Stimulated activated naive CD8-positive, alpha-beta T cell treated with anti-CD3 and anti-CD28 coated beads, Interleukin-15, Interleukin-2, amounts not matched to agents 100 ng/mL and 50 ng/mL, for 24 hours (primary cell): Measurements from ENCODE around the gene IL1RAPL2.
"Not testable (repeated sequence)": the region's sequence is repeated elsewhere in the genome, so short reads cannot be mapped to it uniquely, and the experiment has no call there.

Experiments used
- H3K27ac Mint-ChIP-seq: one replicate; pipeline ENCODE4 v1.8.0; 2021; ENCODE audit warnings: mild to moderate bottlenecking, mixed read lengths
- H3K27me3 Mint-ChIP-seq: one replicate; pipeline ENCODE4 v1.8.0; 2021; ENCODE audit warnings: mixed read lengths
- H3K36me3 Mint-ChIP-seq: one replicate; pipeline ENCODE4 v1.8.0; 2021; ENCODE audit warnings: low read depth, mixed read lengths
- H3K4me1 Mint-ChIP-seq: one replicate; pipeline ENCODE4 v1.8.0; 2021; ENCODE audit warnings: low read depth, mixed read lengths
- H3K4me3 Mint-ChIP-seq: one replicate; pipeline ENCODE4 v1.8.0; 2021; ENCODE audit warnings: mild to moderate bottlenecking, mixed read lengths
- H3K9me3 Mint-ChIP-seq: one replicate; pipeline ENCODE4 v1.8.0; 2021; ENCODE audit warnings: mixed read lengths

IL1RAPL2 gene

DNA sequence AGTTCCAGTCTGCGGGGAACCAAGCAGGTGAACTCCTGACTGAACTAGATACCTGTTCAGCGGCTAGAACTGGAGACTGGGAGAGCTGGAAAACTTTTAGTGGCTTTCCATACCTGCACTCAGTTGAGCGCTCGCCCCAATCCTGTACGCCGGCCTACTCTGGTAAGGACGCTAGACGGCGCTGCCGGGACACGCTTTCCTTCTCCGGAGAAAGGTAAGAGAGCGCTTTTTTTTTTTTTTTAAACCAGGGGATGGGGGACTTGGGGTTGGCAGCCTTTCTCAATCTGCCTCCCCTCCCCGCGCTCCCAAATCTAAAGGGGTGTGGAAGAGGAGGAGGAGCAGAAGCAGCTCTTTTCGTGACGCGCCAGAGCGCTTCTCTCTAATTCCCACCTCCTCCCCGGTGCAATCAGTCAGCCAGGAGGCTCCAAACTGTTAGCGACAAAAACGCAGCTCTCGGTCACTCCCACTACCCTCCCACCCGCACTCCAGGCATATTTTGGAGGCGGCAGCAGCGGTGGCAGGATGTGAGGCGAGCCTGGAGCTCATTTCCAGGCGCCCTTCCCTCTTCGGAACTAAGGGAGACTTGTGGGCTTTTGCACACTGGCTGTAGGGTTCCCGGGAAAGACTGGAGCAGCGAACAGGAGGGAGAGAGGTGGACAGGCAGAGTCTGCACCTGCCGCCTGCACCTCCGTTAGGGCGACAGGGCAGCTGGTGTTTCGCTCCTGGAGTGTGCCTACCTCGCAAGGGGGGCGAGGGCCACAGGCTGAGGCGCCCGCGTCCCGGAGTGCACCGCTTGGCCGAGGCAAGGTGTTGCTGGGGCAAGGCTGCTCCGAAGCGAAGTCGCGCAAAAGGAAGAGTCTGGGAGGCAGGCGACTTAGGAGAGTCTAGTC, at the start of gene IL1RAPL2:
Gene IL1RAPL2 (plus strand): TSS at position 409 of the 890 bp plus-strand sequence.
- Mint-ChIP-seq H3K4me1 (no peaks in the 10 kb centered on the region), H3K27me3 (peaks cover 22% of the 10 kb centered on the region), H3K36me3 (no peaks in the 10 kb centered on the region), H3K4me3 (no peak within 1 kb of the TSS), H3K9me3 (no peaks in the 10 kb centered on the region), H3K27ac (no peak within 1 kb of the TSS)

DNA sequence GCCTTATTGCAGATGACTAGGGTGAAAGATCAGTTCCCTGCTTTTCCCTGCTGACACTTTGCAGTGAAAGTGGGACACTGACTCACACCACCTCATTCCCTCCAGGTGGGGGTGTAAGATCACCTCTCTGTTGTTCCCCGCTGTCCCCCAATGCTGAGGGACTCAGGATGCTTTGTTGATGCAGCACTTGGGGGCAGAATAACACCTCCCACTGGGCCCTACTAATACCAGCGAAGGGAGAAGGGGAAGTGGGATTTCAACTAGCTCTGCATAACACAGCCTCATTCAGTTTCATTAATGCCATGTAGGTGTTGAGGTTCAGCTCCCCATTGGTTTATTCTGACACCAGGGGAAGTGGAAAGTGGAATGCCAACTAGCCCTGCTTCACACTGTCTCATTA, 43.6 kb upstream of the IL1RAPL2 start:
- no peaks in the 10 kb centered on the region for H3K4me1 Mint-ChIP-seq
- H3K27me3 Mint-ChIP-seq = no peaks in the 10 kb centered on the region
- no peaks in the 10 kb centered on the region for H3K36me3 Mint-ChIP-seq
- H3K4me3 Mint-ChIP-seq = no peak overlapping the region
- no peak overlapping the region for H3K27ac Mint-ChIP-seq
- peaks cover 7% of the 10 kb centered on the region for H3K9me3 Mint-ChIP-seq

DNA sequence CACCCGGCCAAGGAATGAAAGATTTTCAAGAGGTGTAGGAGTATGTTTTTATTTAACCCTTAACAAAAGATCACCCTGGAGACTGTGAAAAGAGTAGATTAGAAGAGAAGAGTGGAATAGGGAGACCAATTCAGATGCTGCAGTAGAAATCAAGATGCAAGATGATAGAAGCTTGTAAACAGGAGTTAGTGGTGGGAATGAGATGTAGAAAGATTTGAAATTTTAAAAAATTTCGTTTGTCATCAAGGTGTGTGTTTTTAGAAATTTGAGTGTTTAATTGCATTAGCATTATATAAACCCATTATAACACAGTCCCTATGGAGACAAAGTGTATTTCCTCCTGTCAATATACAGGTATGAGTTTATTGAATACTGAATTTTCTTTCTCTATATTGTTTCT, 42.1 kb upstream of the IL1RAPL2 start:
- no peaks in the 10 kb centered on the region for H3K4me1 Mint-ChIP-seq
- H3K36me3 Mint-ChIP-seq = no peaks in the 10 kb centered on the region
- H3K9me3 Mint-ChIP-seq = peaks cover 7% of the 10 kb centered on the region
- H3K27me3 Mint-ChIP-seq = no peaks in the 10 kb centered on the region
- no peak overlapping the region for H3K4me3 Mint-ChIP-seq
- no peak overlapping the region for H3K27ac Mint-ChIP-seq

DNA sequence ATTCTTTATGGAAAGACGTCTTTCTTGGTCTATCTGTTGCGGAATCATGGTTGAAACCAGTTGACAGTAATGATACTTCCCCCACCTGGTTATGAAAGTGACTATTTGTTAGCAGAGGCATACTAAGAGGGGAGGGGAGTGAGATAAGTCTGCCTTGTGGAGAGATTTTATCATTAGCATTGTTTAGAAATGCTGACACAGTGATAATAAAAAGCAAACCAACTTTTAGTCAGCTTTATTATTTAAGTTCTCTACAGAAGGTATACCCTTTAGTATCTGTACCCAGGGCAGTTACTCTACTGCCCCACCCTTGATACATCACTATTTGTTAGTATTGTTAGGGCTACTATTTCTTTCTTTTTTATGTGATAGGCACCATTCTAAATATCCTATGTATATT, 26.9 kb upstream of the IL1RAPL2 start:
- Mint-ChIP-seq H3K4me1 (no peaks in the 10 kb centered on the region), H3K9me3 (peaks cover 4% of the 10 kb centered on the region), H3K4me3 (no peak overlapping the region), H3K27me3 (no peaks in the 10 kb centered on the region), H3K27ac (no peak overlapping the region), H3K36me3 (no peaks in the 10 kb centered on the region)

GRCh38 chrX:104542447-104542846, 23.6 kb upstream of the IL1RAPL2 start:
- not testable (repeated sequence) for H3K4me1 Mint-ChIP-seq, H3K27ac Mint-ChIP-seq, H3K4me3 Mint-ChIP-seq, H3K36me3 Mint-ChIP-seq, H3K9me3 Mint-ChIP-seq, H3K27me3 Mint-ChIP-seq

DNA sequence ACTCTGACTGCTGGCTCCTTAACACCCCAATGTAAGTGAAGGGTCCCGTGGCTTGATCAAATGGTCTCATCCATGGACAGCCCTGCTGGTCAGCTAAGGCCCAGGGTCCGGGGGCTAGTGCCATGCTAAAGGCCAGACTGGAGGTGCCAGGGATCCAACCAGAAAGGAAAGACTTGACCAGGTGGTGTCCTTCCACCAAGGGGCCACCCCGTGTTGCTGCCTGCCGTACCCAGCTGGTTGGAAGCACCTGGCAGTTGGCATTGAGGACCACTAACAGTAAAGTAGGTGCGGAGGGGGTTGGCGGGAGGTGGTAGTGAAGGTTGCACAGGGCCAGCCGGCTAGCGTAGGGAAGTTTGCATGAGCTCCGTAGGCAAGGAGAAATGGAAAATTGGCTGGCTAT, 1.7 kb upstream of the IL1RAPL2 start:
- Mint-ChIP-seq H3K27me3 (peaks cover 22% of the 10 kb centered on the region), H3K36me3 (no peaks in the 10 kb centered on the region), H3K27ac (no peak overlapping the region), H3K9me3 (no peaks in the 10 kb centered on the region), H3K4me3 (no peak overlapping the region), H3K4me1 (no peaks in the 10 kb centered on the region)

DNA sequence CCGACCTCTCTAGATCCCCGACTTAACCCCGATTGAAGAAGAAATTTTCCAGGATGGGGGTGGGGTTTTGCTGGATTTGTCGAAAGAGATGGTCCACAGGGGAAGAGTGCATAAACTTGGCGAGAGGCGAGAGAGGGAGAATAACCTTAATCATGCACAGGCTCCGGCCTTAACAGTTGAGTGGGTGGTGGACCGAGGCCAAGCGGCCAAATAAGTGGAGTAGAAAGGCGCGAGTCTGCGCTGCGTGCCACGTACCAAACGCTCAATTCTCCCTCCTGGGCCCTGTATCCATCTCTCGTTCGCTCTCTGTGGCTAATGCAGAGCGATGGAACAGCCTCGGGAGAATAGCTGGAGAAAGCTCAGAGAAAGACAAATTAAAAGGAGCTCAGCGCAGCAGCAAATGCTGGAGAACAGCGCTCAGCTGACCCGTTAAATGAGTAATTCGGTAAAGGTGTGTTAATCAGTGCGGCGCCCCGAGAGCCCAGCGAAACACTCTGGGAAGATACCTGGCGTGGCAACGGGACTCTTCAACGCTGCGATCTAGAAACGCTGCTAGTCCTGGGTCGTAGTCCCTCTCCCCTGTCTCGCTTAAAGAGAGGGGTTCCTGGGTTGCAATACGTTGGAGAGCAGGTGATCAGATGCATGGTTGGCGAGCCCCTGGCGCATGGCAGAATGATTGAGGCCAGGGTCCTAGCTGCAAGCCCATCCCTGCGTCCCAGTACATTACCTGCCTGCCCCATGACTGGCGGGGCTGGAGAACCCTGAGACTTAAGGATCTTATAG, 887 bp upstream of the IL1RAPL2 start:
- Mint-ChIP-seq H3K27me3 (peaks cover 22% of the 10 kb centered on the region), H3K9me3 (no peaks in the 10 kb centered on the region), H3K27ac (no peak overlapping the region), H3K4me1 (no peaks in the 10 kb centered on the region), H3K36me3 (no peaks in the 10 kb centered on the region), H3K4me3 (no peak overlapping the region)

GRCh38 chrX:104566681-104567501, 892 bp downstream of the IL1RAPL2 start:
- Mint-ChIP-seq H3K27me3 (peaks cover 22% of the 10 kb centered on the region), H3K9me3 (no peaks in the 10 kb centered on the region), H3K27ac (no peak overlapping the region), H3K4me1 (no peaks in the 10 kb centered on the region), H3K4me3 (no peak overlapping the region), H3K36me3 (no peaks in the 10 kb centered on the region)

DNA sequence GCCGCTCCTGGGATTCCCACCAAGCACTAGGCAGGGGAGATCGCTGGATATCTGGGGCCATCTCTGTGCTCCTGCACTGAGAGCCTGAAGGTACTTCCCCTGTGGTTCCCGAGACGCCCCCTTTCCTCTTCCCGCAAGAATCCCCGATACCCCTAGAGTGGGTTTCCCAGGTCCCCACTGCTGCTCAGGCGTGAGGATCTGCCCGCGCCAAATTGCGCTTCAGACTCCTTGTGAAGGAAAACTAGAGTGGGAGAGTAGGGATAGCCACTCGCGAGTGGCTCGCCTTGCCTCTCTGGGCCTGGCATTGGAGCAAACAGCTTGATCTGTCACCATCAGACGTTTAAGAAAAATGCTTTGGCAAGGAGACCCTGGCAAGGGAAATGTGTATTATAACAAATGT, 1.5 kb downstream of the IL1RAPL2 start:
- Mint-ChIP-seq H3K27me3 (peaks cover 22% of the 10 kb centered on the region), H3K4me1 (no peaks in the 10 kb centered on the region), H3K27ac (no peak overlapping the region), H3K4me3 (no peak overlapping the region), H3K36me3 (no peaks in the 10 kb centered on the region), H3K9me3 (no peaks in the 10 kb centered on the region)

DNA sequence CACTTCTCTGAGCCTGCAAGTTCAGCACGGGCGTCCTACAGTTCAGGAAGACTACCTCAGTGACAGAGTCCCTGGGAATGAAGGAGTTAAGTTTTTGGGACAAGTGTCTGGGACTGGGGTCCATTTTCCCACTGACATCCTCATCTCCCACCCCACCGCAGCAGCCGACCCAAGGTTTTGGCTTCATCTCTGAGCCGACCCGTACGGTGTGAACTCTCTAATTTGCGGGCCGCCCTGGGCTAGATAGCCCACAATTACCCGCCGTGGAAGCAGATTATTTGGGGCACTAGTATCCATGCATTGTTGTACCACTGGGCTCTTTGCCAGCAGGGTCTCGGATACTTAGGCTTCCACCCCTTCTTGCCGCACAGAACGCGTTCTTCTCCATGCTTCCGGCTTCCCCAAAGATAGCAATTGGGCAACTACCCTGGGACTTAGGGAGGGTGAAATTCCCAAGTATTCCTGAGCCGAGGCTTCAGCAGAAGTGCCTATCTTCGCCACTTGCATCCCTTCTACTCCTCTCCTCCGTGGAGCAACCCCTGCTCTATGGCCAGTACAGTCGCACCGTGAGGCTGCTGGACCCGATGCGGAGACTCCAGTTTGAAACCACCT, 2.4 kb downstream of the IL1RAPL2 start:
- Mint-ChIP-seq H3K27me3 (peaks cover 24% of the 10 kb centered on the region), H3K4me1 (no peaks in the 10 kb centered on the region), H3K36me3 (no peaks in the 10 kb centered on the region), H3K27ac (no peak overlapping the region), H3K4me3 (no peak overlapping the region), H3K9me3 (no peaks in the 10 kb centered on the region)

DNA sequence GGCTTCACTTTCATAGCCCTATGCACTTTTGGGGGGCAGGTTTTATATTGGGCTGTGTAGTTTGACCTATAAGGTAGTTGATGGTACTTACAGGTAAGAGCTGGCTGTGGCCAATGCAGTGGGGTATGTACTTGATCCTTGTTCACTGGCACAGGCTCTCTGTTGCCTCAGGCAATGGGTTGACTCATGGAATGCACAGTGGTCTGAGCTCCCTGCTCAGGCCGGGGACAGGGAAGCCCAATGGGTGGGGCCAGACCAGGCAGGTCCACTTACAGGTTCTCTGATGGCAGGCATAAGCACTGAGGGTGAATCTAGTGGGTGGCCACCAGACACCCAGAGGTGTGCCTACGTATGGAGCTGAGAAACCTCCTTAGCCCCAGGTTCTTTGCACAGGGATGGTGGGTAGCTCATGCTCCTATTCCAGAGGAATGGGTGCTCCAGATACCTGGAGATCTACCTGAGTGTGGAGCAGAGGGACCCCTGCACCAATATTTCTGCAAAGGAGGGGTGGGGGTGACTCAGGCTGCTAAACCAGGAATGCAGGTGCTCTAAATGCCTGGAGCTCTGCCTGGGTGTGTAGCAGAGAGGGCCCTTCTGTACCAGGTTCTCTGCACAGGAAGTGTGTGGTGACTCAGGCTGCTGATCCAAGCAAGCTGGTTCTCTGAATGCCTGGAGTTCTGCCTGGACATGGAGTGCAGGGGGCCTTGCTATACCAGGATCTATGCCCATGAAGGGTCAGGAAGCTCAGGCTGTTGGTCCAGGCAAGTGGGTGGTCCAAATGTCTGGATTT, 52.3 kb downstream of the IL1RAPL2 start:
- Mint-ChIP-seq H3K4me1 (no peaks in the 10 kb centered on the region), H3K27ac (no peak overlapping the region), H3K36me3 (no peaks in the 10 kb centered on the region), H3K9me3 (no peaks in the 10 kb centered on the region), H3K4me3 (no peak overlapping the region), H3K27me3 (no peaks in the 10 kb centered on the region)

- Mint-ChIP-seq H3K9me3 (no peaks in the 10 kb centered on the region), H3K4me3 (no peak overlapping the region), H3K27me3 (no peaks in the 10 kb centered on the region), H3K4me1 (no peaks in the 10 kb centered on the region), H3K27ac (no peak overlapping the region), H3K36me3 (no peaks in the 10 kb centered on the region)
Observed at GRCh38 chrX:104621781-104622180, 55.8 kb downstream of the IL1RAPL2 start.

DNA sequence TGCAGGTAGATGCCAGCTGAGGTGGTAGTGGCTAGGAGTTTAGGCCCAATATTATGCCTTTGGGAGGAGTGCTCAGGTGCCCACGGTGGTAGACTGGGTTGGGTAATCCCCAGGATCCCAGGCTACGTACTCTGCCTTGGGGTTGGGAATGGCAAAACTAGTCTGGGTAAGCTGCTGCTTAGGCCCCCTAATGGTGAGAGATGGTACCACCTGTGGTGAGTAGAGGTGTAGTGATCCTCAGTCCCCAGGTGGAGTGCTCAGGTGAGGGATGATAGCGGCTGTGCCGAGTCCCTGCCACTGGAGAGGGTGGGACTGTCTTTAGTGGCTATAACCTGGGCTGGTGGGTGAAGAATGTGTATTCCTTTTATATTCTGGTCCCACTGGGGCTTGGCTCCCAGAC, 75.2 kb downstream of the IL1RAPL2 start:
- Mint-ChIP-seq H3K27ac (no peak overlapping the region), H3K36me3 (no peaks in the 10 kb centered on the region), H3K4me3 (no peak overlapping the region), H3K27me3 (no peaks in the 10 kb centered on the region), H3K9me3 (peaks cover 8% of the 10 kb centered on the region), H3K4me1 (no peaks in the 10 kb centered on the region)

GRCh38 chrX:104647084-104647483, 81.1 kb downstream of the IL1RAPL2 start:
- H3K36me3 Mint-ChIP-seq = no peaks in the 10 kb centered on the region
- no peak overlapping the region for H3K4me3 Mint-ChIP-seq
- H3K9me3 Mint-ChIP-seq = no peaks in the 10 kb centered on the region
- no peaks in the 10 kb centered on the region for H3K4me1 Mint-ChIP-seq
- H3K27ac Mint-ChIP-seq = no peak overlapping the region
- H3K27me3 Mint-ChIP-seq = no peaks in the 10 kb centered on the region
